Heart left ventricle (tissue), 13 donors: ENCODE data around the gene LETM1.

Experiments used
- POLR2A ChIP-seq, 2 donors: fragments of 450-650 bp; IDR thresholded peaks; one replicate each; pipeline ENCODE4 v1.6.1; 2017; ENCODE audit warnings: antibody characterized with exemption in 2 of 2, mild to moderate bottlenecking in 2 of 2, moderate library complexity in 2 of 2
- TF ChIP-seq, protein P1 (sequence below), 12 donors: fragments of 200-600 bp; sonication (generic) in 4 of 12; IDR thresholded peaks; one replicate each; pipeline versions ENCODE4 v1.5.0 to v1.8.0; 2018 to 2022; ENCODE audit warnings: antibody characterized with exemption in 12 of 12, mild to moderate bottlenecking in 5 of 12
- donor health status: ischemic (EF 13 %, LVEDD 7.1; RV severe dilation, severe dysfunction).
- donor health status: DM: no; HTN: yes; CAD: no.
- donor health status: DM: no; HTN: no; CAD: no.
- donor health status: ischemic (EF 25% LVEDD 6.9; RV normal size, moderate dysfunction).
- donor health status: ischemic (EF 25% LVEDD 5.7; RV mildly dilated, moderate dysfunction).
- donor health status: ischemic (EF 35%, LVEDD 5.7; RV mildly dilated, moderate dysfunction).
- donor health status: nonischemic (EF 11% LVEDD 7.7; RV severe dilation, severe dysfunction).
- donor health status: DM: yes; HTN: yes; CAD: no.
- donor health status: PGD.
- donor health status: ischemic (EF 29% LVEDD 5.4; RV normal size, mild dysfunction).
- donor health status: nonischemic (EF 23%, LVEDD 6.1; RV moderate dilation, normal function).

DNA sequence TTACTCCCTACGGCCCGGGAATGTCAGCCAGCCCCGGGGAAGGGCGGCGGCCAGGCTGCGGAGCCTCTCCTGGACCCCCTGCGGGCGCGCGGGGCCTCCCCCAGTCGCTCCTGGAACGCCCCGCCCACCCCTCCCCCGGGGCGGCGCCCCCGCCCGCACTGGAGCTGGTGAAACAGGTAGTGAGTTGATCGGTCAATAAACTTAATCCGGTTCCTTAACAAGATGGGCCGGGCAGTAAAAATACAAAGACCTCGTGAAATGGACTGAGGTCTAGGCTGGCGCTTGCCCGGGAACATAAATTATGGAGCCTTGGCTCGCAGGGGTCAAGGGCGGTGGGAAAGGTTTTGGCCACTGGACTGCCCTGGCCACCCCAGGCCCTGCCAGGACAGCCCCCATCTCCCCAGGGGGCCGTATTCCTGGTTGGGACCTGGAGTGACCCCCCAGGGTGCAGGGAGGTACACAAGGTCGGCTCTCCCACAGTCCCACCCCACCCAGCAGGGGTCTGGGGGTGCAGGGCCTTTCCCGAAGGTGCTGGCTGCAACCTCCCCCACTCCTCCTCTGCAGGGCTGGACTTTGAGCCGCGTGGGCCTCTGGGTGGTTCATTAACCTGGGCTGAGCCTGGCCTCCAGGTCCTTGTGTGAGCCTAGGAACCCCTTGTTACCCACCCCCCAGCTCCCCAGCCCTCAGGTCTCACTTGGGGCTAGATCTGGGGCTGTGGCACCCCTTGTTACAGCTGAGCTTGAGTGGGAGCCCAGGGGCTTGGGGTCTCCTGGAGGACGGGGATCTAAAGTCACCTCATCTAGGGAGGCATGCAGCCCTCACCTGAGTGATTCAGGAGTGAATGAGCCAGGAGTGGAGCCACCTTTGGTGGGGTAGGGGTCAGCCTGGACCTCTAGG is 60.4 kb downstream of the LETM1 start:
- no peak for TF ChIP-seq POLR2A (IDR thresholded peaks at IDR 0.05)
- TF ChIP-seq, protein P1, sequence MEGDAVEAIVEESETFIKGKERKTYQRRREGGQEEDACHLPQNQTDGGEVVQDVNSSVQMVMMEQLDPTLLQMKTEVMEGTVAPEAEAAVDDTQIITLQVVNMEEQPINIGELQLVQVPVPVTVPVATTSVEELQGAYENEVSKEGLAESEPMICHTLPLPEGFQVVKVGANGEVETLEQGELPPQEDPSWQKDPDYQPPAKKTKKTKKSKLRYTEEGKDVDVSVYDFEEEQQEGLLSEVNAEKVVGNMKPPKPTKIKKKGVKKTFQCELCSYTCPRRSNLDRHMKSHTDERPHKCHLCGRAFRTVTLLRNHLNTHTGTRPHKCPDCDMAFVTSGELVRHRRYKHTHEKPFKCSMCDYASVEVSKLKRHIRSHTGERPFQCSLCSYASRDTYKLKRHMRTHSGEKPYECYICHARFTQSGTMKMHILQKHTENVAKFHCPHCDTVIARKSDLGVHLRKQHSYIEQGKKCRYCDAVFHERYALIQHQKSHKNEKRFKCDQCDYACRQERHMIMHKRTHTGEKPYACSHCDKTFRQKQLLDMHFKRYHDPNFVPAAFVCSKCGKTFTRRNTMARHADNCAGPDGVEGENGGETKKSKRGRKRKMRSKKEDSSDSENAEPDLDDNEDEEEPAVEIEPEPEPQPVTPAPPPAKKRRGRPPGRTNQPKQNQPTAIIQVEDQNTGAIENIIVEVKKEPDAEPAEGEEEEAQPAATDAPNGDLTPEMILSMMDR (IDR thresholded peaks at IDR 0.05): no peak
